SH-SY5Y (cell line): ENCODE measurements around the gene MED13.

Experiments used
- GATA2 ChIP-seq: IDR thresholded peaks from 2 replicates; pipeline ENCODE4 v1.6.1; 2011; ENCODE audit warnings: mild to moderate bottlenecking, low read depth, low read length
- GATA3 ChIP-seq: IDR thresholded peaks from 2 replicates; pipeline ENCODE4 v1.6.1; 2011; ENCODE audit warnings: low read depth, mild to moderate bottlenecking, low read length, moderate library complexity

DNA sequence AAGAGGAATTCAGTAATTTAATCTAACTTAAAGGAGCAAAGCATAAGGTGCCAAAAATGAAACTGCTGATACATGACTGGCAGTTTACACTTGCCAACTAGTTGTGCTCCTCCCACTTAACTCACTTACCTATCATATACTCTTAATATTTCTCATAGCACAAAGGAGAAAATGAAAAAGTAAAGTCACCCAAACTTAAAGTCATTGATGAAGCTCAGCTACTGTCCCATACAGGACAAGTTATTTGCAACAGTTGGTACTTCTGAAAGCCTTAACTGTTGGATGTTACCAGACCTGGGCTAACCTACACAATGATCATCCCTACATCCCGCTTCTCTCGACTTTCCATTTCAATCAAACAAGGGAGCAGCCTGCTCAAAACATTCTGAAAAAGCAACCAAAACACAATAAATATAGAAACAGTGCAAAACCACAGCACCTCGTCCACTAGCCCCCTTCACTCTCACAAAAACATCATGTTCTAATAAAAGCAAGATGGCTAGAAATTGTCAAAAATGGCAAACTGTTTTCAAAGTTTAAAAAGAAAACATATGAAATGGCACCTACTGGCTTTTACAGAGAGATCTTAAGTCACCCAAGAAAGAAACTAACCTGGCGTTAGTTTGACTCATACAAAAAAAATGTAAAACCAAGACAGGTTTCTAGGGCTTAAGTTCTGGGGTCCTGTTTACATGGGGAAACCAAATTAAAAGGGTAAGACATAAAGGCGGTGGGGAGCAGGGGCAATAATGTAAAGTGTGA, 868 bp downstream of the MED13 start:
- TF ChIP-seq GATA2 (no peak), GATA3 (no peak)
